ENCODE data around the gene CRYBB1.

DNA sequence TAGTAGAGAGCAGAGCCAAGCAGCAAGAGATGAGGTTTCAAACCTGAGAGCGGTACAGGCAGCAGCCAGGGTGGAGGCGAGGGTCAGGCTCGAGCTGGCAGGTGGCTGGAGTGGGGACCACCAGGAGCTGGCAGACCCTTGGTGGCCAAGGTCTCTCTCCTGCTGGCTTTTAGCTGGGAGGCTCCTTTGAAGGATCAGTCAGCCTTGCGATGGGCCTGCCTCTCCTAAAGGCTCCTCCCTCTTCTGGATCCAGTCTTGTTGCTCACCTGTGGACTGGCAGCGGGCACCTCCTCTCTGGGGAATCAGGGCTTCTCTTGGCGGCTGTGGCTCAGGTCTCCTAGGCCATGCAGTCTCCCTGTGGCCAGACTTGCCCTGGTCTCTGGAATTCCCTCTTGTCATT is 52.6 kb downstream of the CRYBB1 start:
- no peak for TF ChIP-seq CTCF (IDR thresholded peaks at IDR 0.05; ENCODE audit: low read depth, low read length)
- no peak for TF ChIP-seq EZH2phosphoT487 (IDR thresholded peaks at IDR 0.05; ENCODE audit: low read depth)
